Measurements from ENCODE around the gene FKBP4.

GRCh38 chr12:2812290-2813213, 17.8 kb downstream of the FKBP4 start, which contains the start of gene ITFG2:
- TF ChIP-seq CTCF (IDR thresholded peaks at IDR 0.05) (peak in 1 of 6 experiments; percentile 5), POLR2A (IDR thresholded peaks at IDR 0.05) (peak; percentile 88 to 93)

All from adrenal gland (tissue), 5 donors.